HepG2 (cell line): ENCODE results near the gene ATG7. TPM values are rescaled to one million over a fixed set of nuclear protein-coding genes. Genes with fewer than 3 reads are reported as not detected.

Source experiments
- polyA plus RNA-seq, 8 experiments: library from polyadenylated mRNA; depleted of rRNA in 3 of 8; stranded (reverse) in 7 of 8; unstranded in 1 of 8; fragments of >200 nt; fragmentation: Illumina TruSeq in 4 of 8; extraction: Trizol in 4 of 8; gene quantifications; 2 replicates each; pipeline versions ENCODE4 v1.2.1 to v1.2.3, GENCODE V29; 2011 to 2016; ENCODE audit warnings: low read depth in 4 of 8, missing spikeins in 1 of 8, mixed read lengths in 1 of 8; ENCODE audit not compliant: insufficient read depth in 1 of 8
- small RNA-seq, 3 experiments: library from RNA; depleted of rRNA; stranded (forward); fragments of <200 nt; gene quantifications; one replicate each; pipeline ENCODE3, GENCODE V24; 2012; ENCODE audit warnings: low read depth in 2 of 3, low replicate concordance in 1 of 3; ENCODE audit not compliant: insufficient read length in 3 of 3, insufficient read depth in 2 of 3
- total RNA-seq, 5 experiments: library from RNA; depleted of rRNA; stranded (reverse); fragments of >200 nt; fragmentation: Illumina TruSeq; extraction: Trizol; gene quantifications; 2 replicates each; pipeline ENCODE4 v1.2.3, GENCODE V29; 2016; ENCODE audit warnings: low read depth in 1 of 5

ATG7 gene
- total and polyA plus RNA-seq, 2 of the 13 experiments (the other 11 are each of a cell fraction or from before 2014, with no cell fraction given), result 7.8 to 22.1 TPM

Small RNAs within 50 kb of the gene (small RNA-seq; reads per million reads assigned to genes)
- gene AC022001.1 (0 reads per million in 3 experiments), gene AC026185.1 (0 reads per million in 3 experiments), gene AC083855.1 (0 reads per million in 3 experiments)

Other genes starting within 250 kb of the ATG7 start
- not detected in 2 replicates for gene HRH1, start 117.9 kb upstream of the ATG7 start, total RNA-seq (2016; rRNA removed; fragmentation: Illumina TruSeq; extraction: Trizol)
- gene HRH1, start 117.9 kb upstream of the ATG7 start, polyA plus RNA-seq (2011; rRNA removed), result not detected in 2 replicates